ENCODE measurements around the gene MPPED2. TPM values are rescaled to one million over a fixed set of nuclear protein-coding genes. Genes with fewer than 3 reads are reported as not detected.

MPPED2 gene
- total RNA-seq, 4 donors from 2014 or later: 0.51 to 19.5 (median 9.3) TPM

DNA sequence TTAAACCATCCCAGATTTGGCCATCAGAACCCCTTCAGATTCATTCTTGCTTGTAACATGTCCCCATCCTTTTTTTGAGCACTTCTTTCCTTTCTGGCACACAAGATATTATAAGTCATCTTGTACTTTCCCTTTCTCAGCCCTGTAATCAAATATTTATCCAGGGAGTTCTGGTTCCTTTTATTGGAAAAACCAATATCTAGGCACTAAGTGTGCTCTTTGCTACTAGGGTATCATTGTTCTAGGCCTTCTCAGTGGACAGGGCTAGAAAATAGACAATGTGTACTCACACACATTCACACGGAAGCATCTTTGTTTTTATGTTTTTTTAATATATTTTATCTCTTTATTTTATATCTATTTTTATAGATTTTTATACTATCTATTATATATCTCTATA lies 216.0 kb downstream of the MPPED2 start:
- Histone ChIP-seq H3K4me1 (no peaks in the 10 kb centered on the region), H3K27ac (no peak overlapping the region), H3K4me3 (no peak overlapping the region), H3K9me3 (no peaks in the 10 kb centered on the region), H3K36me3 (no peaks in the 10 kb centered on the region), H3K27me3 (no peaks in the 10 kb centered on the region)
- no peak for DNase-seq
- intact Hi-C loops (cut with DNase I; ENCODE audit: low total_unique reads): no loop called here
- TF ChIP-seq POLR2A (IDR thresholded peaks at IDR 0.05): no peak
- no peak for TF ChIP-seq CTCF (IDR thresholded peaks at IDR 0.05)

GRCh38 chr11:30368394-30368793 lies 217.8 kb downstream of the MPPED2 start:
- Histone ChIP-seq H3K4me3 (no peak overlapping the region), H3K27ac (no peak overlapping the region), H3K27me3 (no peaks in the 10 kb centered on the region), H3K36me3 (no peaks in the 10 kb centered on the region), H3K9me3 (no peaks in the 10 kb centered on the region), H3K4me1 (no peaks in the 10 kb centered on the region)
- DNase-seq: no peak
- no peak for TF ChIP-seq POLR2A (IDR thresholded peaks at IDR 0.05)
- no peak for TF ChIP-seq CTCF (IDR thresholded peaks at IDR 0.05)
- intact Hi-C loops (cut with DNase I; ENCODE audit: low total_unique reads): no loop called here

- Histone ChIP-seq H3K27ac (no peak overlapping the region), H3K36me3 (no peaks in the 10 kb centered on the region), H3K27me3 (no peaks in the 10 kb centered on the region), H3K4me3 (no peak overlapping the region), H3K4me1 (no peaks in the 10 kb centered on the region), H3K9me3 (no peaks in the 10 kb centered on the region)
- TF ChIP-seq CTCF (IDR thresholded peaks at IDR 0.05) (no peak), POLR2A (IDR thresholded peaks at IDR 0.05) (no peak)
- intact Hi-C loops (cut with DNase I; ENCODE audit: low total_unique reads): no loop called here
- no peak for DNase-seq
These were observed 220.2 kb downstream of the MPPED2 start for GRCh38 chr11:30365793-30366517.

GRCh38 chr11:30364837-30365482 lies 221.2 kb downstream of the MPPED2 start:
- DNase-seq: no peak
- Histone ChIP-seq H3K27me3 (no peaks in the 10 kb centered on the region), H3K9me3 (no peaks in the 10 kb centered on the region), H3K27ac (no peak overlapping the region), H3K4me1 (no peaks in the 10 kb centered on the region), H3K36me3 (no peaks in the 10 kb centered on the region), H3K4me3 (no peak overlapping the region)
- TF ChIP-seq CTCF (IDR thresholded peaks at IDR 0.05): no peak
- TF ChIP-seq POLR2A (IDR thresholded peaks at IDR 0.05): no peak
- intact Hi-C loops (cut with DNase I; ENCODE audit: low total_unique reads): no loop called here

DNA sequence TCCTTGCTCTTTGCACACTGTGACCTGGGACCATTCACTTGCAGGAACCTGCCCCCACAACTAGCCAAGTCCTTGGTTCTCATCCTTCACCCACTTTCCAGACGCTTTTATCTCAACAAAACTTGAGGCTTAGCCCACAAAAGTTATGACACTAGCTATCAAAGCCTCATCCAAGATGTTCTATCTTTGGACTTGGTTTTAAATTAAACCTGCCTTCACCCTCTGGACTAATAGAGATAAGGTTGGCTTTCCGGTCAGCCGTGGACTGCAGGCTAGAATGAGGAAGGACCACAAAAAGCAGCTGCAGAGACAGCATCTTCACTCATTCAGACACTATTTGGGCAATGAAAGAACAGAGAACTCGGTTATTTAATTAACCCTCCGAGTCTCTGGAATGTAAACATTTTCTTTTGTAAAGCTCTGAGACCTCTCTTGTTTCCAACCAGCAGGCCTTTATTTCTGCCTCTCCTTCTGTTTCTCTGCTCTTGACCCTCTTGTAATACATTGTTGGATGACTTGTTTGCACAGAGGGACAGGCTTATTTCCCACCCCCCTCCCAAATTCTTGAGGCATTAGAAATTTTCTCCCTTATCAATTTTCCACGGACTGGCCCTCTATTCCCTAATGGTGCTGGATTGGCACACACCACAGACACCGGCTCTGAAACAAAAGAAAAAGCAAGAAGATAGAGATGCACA lies 221.9 kb downstream of the MPPED2 start:
- Histone ChIP-seq H3K27ac (no peak overlapping the region), H3K4me1 (no peaks in the 10 kb centered on the region), H3K9me3 (no peaks in the 10 kb centered on the region), H3K27me3 (no peaks in the 10 kb centered on the region), H3K4me3 (no peak overlapping the region), H3K36me3 (no peaks in the 10 kb centered on the region)
- TF ChIP-seq POLR2A (IDR thresholded peaks at IDR 0.05) (no peak), CTCF (IDR thresholded peaks at IDR 0.05) (no peak)
- intact Hi-C loops (cut with DNase I; ENCODE audit: low total_unique reads): no loop called here
- DNase-seq: no peak
